Nephron (organoid): Measurements from ENCODE around the gene NOB1.
A peak's percentile ranks its signal among the peaks of the same experiment; 100 is the strongest.

Experiments
- H3K27ac Mint-ChIP-seq, 3 experiments: 2 replicates each; pipeline ENCODE4 v1.8.0; 2020; ENCODE audit warnings: mixed read lengths in 3 of 3, mild to moderate bottlenecking in 2 of 3, moderate library complexity in 1 of 3
- H3K27me3 Mint-ChIP-seq: 2 replicates; pipeline ENCODE4 v1.8.0; 2021; ENCODE audit warnings: low read depth, mild to moderate bottlenecking, moderate library complexity, mixed read lengths
- H3K36me3 Mint-ChIP-seq: 2 replicates; pipeline ENCODE4 v1.8.0; 2020; ENCODE audit warnings: low read depth, mixed read lengths
- H3K4me1 Mint-ChIP-seq: 2 replicates; pipeline ENCODE4 v1.8.0; 2020; ENCODE audit warnings: mixed read lengths
- H3K4me3 Mint-ChIP-seq, 3 experiments: 2 replicates each; pipeline ENCODE4 v1.8.0; 2020; ENCODE audit warnings: mild to moderate bottlenecking in 3 of 3, mixed read lengths in 3 of 3, moderate library complexity in 2 of 3
- H3K9me3 Mint-ChIP-seq: 2 replicates; pipeline ENCODE4 v1.8.0; 2020; ENCODE audit warnings: mixed read lengths
- TF ChIP-seq, protein P1 (sequence below), 3 experiments: fragments of 200-600 bp; sonication (generic); IDR thresholded peaks; one replicate each; pipeline ENCODE4 v1.5.0; 2021; ENCODE audit warnings: antibody characterized with exemption in 3 of 3; ENCODE audit not compliant: unreplicated experiment in 3 of 3

Gene NOB1

DNA sequence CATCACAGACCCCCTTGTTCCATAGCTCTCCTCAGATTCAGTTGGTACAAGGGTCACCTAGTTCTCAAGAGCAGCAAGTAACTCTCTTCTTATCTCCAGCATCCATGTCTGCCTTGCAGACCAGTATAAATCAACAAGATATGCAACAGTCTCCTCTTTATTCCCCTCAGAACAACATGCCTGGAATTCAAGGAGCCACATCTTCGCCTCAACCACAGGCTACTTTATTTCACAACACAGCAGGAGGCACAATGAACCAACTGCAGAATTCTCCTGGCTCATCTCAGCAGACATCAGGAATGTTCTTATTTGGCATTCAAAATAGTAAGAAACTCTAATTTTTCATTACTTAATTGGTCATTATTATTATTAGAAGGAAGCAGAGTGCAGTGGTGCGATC is 60.8 kb downstream of the NOB1 start:
- TF ChIP-seq, protein P1, sequence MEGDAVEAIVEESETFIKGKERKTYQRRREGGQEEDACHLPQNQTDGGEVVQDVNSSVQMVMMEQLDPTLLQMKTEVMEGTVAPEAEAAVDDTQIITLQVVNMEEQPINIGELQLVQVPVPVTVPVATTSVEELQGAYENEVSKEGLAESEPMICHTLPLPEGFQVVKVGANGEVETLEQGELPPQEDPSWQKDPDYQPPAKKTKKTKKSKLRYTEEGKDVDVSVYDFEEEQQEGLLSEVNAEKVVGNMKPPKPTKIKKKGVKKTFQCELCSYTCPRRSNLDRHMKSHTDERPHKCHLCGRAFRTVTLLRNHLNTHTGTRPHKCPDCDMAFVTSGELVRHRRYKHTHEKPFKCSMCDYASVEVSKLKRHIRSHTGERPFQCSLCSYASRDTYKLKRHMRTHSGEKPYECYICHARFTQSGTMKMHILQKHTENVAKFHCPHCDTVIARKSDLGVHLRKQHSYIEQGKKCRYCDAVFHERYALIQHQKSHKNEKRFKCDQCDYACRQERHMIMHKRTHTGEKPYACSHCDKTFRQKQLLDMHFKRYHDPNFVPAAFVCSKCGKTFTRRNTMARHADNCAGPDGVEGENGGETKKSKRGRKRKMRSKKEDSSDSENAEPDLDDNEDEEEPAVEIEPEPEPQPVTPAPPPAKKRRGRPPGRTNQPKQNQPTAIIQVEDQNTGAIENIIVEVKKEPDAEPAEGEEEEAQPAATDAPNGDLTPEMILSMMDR (IDR thresholded peaks at IDR 0.05; ENCODE audit: unreplicated experiment in 3 of 3): no peak
- Mint-ChIP-seq H3K36me3 (peaks cover 65% of the 10 kb centered on the region), H3K4me3 (no peak overlapping the region), H3K27ac (no peak overlapping the region), H3K27me3 (no peaks in the 10 kb centered on the region), H3K9me3 (no peaks in the 10 kb centered on the region), H3K4me1 (peaks cover 4% of the 10 kb centered on the region)

DNA sequence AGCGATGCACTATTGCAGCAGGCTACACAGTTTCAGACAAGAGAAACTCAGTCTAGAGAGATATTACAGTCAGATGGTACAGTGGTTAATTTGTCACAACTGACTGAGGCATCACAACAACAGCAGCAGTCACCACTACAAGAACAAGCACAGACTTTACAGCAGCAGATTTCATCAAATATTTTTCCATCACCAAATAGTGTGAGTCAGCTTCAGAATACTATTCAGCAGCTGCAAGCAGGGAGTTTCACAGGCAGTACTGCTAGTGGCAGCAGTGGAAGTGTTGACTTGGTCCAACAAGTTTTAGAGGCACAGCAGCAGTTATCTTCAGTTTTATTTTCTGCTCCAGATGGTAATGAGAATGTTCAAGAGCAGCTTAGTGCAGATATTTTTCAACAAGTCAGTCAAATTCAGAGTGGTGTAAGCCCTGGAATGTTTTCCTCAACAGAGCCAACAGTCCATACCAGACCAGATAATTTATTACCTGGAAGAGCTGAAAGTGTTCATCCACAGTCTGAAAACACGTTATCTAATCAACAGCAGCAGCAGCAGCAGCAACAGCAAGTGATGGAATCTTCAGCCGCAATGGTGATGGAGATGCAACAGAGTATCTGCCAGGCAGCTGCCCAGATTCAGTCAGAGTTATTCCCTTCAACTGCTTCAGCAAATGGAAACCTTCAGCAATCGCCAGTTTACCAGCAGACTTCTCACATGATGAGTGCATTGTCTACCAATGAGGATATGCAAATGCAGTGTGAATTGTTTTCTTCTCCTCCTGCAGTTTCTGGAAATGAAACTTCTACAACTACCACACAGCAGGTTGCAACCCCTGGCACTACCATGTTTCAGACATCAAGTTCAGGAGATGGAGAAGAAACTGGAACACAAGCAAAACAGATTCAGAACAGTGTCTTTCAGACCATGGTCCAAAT is 62.5 kb downstream of the NOB1 start:
- TF ChIP-seq, protein P1 (IDR thresholded peaks at IDR 0.05; ENCODE audit: unreplicated experiment in 3 of 3): no peak
- peaks cover 4% of the 10 kb centered on the region for H3K4me1 Mint-ChIP-seq
- no peaks in the 10 kb centered on the region for H3K9me3 Mint-ChIP-seq
- H3K27ac Mint-ChIP-seq: peak overlapping the region in 2 of 3 experiments; percentile 17 to 46
- H3K27me3 Mint-ChIP-seq: no peaks in the 10 kb centered on the region
- H3K4me3 Mint-ChIP-seq: no peak overlapping the region
- peaks cover 63% of the 10 kb centered on the region for H3K36me3 Mint-ChIP-seq
